HG03565 (cell line): ENCODE data around the gene MLN.

Source experiments
- ATAC-seq: cut with Tn5 transposase; IDR thresholded peaks from one replicate; pipeline ENCODE4 v1.9.1; 2021; ENCODE audit warnings: mild to moderate bottlenecking, moderate library complexity; ENCODE audit not compliant: unreplicated experiment

The MLN gene

DNA sequence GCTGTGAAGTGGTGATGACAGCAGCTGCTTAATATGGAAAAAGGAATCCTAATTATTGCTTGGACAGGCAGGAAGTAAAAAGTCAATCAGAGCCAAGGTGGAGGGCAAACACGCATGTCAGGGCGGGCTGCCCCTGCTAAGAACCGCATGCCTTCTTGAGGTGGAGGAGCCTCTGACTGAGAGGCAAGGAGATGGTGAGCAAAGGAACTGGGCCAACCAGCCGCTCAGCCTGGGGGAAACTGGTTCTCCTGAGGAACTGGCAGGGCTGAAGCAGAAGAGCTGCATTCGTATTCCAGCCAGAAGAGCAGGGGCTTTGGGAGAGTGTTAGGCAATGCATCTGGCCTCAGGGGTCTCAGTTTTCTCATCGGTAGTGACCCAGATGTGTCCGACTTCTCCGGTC lies 13.1 kb upstream of the MLN start:
- ATAC-seq, result no peak

DNA sequence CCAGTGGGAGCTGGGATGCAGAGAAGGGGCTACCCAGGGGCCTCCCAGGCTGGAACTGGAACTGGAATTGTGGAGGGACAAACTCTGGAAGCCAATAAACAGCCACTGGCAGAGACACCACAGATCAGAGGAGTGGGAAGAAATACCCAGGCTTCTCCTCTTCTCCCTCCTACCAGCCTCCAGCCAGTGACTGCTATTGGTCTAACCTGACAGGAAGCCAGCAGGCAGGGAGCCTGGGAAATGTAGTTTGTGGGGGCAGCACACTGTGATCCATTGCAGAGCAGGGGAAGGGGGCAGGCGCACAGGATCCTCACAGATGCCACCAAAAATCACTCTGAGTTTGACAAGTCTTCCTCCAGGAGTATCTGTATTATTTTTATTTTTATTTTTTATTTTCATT lies 12.1 kb upstream of the MLN start:
- no peak for ATAC-seq

DNA sequence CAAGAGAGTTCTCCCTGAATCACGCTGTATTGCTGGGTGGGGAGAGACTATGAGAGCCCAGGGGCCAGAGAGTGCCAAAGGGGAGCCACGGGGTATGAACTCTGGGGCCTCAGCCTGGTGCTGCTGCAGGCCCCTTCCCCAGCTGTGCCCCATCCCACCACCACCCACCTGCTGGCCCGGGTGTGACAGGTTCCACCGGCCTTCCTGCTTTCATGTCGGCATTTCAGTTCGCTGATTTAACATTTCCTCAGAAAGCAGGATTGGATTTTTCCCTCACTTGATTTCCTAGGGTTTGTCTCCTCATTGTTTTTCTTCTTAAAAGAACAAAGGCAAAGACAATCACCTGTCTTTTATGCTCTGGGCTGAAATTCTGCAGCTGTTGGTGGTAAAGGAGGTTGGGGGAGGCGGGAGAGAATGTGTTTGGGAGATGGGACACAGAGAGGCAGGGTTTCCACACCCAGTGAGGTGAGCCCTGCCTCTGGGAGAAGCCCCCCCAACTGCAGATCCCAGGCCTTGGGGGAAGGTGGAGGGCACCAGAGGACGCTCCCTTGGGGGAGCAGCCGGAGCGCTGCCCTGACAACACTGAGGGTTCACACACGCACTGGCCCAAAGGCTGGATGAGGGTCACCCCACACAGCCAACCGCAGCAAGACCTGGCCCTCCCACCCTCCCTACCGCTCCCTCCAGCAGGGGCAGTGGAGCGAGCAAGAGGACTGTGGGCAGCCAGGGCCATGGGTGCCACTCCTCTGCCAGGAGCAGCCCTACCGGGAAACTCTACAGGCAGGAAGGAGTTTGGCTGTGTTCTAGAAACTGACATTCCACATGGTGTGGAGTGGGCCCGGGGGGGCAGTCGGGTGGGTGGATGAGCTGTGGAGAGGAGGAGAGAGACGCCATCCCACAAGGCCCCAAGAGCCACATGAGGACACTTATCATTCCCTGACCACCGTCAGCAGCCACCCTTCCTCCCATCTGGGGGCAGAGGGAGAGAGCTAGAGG lies 10.5 kb upstream of the MLN start:
- ATAC-seq, result no peak

DNA sequence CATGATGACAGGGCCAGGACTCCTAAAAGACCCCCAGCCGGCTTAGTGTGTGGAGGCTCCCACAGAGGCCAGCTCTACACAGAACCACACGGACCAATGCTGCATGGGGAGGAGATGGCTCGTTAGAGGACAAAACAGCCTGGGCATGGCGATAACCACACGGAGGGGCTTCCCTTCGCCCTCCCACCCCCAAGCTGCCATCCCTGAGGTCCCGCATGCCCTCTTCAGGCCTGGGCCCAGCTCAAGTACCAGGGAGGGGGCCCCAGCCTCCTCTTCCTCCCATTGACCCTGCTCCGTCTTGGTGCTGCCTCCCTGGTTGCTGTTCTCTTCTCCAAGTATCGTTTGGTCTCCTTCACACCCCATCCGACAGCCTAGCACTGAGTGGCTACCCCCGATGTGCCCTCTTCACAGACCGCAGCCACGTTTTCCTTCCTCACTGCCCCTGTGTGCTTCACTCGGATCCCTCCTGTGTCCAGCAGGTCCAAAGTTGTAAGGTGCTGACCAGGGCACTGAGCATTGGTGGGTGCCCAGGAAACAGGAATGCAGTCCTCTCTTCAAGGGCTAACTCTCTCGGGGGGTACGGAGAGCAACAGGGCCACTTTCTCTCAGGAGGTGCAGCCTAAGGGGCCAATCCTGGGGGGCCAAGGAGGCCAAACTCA lies 9.6 kb upstream of the MLN start:
- ATAC-seq, result no peak

DNA sequence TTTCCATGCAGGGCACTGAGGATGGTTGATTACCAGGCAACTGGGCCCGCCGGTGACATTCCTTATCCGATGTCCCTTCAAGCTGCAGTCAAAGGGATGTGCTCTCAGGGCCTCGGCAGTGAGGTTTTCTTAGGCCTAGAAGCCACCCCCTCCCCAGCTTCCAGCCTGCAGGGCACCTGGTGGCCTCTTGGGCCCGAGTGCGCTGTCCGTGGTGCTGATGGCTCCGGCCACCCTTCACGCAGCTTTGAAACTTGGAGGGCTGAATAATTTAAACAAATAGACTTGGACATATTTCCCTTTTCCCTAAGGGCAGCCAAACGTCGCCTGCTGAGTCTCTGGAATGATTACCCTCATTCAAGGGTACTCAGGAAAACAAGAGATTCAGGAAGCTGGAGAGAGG lies 8.9 kb upstream of the MLN start:
- no peak for ATAC-seq

DNA sequence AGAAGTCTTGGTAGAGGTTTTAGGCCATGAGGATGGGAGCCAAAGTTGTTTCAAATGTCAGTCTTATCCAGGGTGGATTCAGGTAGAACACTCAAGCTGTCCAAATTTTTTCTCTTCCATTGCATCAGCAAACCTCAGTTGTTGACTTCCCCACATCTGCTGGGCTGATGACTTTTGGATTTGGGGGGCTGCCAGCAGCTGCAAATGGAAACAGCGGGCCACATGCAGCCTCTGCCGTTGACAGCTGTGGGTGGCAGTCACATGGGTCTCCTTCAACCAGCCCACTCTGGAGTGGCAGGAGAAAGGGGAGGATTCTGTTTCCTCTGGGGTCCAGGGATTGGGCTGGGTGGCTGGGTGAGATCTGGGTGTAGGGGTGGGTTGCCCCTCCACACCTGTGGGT lies 5.8 kb upstream of the MLN start:
- no peak for ATAC-seq

DNA sequence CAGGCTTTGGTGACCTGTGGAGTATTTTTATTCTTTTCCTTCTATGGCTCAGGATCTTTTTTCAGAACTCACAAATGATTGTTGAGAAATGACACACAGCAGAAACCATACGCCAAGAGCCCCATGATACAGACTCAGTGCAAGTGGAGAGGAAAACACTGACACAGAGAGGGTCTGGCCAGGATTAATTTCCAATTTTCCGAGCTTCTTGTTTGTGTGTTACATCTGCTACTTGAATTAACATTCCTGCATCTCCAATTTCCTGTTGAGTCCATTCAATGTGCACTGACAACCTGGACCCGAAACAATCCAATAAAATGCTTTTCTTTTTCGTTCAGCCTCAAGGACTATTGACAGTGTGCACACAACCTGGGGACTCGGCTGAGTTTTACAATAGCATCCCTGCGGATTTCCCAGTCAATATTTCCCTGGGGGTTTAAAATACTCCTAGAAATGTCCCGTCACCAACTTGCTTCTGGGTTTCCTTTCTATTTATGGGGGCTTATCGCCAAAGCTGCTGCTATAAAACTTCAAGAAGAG lies 4.9 kb upstream of the MLN start:
- no peak for ATAC-seq

DNA sequence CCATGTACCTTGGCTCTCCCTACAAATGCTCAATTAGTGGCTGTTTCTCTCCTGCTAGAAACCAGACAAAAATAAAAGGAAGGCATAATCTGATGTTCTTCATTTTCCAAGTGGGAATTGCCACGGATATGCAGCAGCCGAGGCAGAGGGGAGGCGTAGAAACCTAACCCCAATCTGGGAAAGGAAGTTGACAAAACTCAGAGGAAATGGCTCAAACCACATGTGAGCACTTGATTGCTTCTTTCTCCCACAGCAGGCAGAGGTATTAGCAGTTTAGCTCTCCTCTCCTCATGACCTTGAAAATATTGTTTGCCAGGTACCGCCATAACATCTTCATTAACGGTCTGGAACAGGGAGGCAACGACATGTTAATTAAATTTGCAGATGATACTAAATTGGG lies 3.8 kb upstream of the MLN start:
- no peak for ATAC-seq

DNA sequence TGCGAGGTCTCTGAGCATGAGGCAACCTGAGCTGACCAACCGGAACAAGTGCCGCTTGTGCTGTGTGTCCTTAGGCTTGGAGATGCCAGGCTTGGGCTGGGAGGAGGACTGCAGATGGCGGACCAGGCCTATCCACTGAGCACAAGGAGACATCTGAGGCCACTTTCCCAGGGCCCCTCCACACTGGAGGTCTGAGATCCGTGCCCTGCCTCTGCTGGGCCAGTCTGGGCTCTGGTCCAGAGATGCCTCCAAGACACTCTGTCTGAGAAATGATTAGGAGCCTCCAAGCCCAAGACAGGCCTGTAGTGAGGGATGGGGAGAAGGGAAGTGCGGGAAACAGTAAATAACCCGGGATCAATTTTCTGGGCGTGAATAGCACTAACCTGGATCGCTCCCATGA lies 3.0 kb upstream of the MLN start:
- no peak for ATAC-seq

DNA sequence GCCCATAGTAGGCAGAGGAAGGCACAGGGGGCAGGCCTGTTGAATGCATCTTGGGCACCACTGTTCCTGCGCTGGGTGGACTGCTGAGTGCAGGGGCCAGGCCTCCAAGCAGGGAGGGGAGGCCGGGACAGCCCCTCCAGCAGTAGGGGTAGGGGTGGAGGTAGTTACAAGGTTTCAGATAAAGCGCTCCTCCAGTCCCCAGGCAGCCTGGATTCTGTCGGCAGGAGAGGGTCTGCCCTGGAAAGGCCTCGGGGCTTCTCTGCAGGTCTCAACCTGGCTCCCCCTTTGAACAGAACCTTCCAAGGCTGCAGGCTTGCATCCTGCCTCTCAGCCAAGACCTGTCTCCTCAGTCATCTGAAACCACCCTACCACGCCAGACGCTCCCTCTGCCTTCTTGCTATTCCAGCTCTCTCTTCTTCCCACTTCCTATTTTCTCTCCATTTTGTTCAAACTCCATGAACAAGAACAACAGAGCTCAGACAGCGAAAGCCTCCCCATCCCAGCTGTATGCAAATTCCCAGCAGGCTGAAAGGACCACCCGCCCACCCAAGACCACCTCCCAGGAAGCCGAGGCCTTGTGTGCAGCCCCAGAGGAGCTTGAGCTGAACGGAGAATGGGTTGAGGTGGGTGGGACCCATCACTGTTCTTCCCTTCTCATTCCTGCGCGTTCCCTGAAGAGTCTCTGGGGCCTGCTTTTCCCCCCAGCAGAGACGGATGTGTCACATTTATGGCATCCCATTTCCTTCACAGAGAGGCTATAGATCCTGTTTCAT lies 1.4 kb downstream of the MLN start:
- no peak for ATAC-seq

DNA sequence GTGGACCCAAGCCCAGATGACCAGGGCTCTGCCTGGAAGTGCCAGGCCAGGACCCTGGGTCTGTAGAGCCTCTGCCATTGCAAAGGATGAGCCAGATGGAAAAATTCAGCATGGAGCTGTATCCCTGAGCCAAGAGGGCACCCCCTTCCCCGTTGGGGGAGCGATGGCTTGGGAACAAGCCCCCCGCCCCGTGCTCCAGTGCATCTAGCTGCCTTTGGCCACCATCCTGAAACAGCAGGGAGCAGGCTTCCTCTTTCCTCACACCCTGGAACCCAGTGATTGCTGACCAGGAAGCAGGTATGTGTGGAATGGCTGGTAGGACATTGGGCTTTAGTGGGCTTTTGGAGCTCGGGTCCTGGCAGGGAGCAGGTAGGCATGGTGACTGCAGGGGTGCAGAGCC lies 2.2 kb downstream of the MLN start:
- ATAC-seq, result no peak

DNA sequence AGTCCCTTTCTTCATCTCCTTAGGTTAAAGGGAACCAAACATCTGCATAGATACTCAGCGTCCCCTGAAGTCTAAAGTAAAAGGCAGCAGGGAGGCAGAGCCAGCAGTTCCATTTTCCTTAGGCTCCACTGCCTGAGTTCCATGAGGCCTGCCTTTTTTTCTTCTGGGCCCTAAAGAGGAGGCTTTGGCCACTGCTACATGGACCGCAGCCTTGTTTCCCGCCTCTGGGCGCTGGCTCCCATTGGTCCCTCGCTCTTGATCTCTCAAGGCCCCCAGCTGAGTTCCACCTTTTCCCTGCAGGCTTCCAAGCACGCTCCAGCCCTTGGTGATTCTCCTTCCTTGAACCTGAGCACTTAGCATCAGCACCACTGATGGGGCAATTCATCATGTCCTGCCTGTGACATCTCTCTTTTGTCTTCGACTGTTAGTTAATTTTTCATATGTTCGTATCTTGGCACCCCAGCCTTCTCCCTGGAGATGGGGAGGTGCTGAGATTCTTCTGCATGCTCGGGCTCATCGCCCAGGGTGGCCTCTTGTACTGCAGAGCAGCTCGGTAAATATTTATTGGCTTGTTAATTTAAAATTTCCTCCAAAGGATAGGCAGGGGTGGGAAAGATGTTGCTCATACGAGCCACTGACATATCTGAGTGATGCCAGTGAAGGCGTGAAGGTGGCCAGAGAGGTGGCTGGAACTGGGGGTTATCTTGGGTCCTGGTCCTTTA lies 3.4 kb downstream of the MLN start:
- no peak for ATAC-seq

DNA sequence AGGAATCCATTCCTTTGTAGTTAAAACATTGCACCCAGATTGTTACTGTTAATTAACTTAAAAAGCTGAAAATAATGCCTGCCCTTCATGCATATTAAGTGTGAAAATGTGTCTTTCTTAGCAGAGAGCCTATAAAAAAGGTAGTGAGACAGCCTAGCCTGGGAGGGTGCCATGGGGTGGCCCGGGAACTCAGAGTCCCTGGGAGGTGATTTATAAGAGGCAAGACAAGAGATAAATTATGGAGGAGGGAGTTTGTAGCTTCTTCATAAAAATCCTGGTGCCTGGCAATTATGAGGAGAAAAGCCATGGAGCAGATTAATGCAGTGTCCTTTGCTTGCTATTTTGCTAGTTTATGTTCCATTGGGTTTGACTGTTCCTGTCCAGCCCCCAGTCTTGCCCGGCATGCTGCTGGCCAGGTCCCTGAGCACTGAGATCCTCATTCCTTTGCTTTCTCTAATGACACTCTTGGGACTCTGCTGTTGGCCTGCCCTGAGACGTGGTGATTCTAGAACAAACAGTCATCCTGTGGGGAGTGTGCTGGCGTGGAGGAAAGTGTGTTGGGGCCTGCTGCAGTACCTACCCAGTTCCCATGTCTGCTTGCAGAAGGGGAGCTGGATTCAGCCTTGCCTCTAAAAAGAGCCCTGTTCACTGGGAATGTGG lies 4.2 kb downstream of the MLN start:
- ATAC-seq, result no peak

DNA sequence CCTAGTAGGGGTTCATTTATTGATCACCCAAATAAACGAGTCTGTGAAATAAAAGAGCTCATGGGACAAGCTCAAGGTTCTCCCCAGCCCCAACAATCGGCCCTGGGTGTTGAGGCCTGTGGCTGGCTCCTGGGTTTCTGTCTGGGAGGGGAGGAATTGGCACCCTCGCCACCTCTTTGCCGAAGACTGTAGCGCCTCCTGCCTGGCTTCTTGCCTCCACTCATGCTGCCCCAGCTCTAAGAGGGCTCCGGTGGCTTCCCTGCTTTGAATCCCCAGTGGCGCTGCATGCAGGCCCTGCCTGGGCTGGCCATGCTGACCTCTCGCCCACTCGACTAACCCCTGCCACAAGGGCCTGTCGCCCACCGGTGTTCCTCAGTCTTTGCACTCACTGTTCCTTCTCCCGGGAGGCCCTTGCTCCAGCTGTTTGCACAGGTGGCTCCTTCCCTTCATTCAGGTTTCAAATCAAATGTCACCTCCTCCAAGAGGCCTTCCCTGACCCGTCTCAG lies 5.4 kb downstream of the MLN start:
- no peak for ATAC-seq

DNA sequence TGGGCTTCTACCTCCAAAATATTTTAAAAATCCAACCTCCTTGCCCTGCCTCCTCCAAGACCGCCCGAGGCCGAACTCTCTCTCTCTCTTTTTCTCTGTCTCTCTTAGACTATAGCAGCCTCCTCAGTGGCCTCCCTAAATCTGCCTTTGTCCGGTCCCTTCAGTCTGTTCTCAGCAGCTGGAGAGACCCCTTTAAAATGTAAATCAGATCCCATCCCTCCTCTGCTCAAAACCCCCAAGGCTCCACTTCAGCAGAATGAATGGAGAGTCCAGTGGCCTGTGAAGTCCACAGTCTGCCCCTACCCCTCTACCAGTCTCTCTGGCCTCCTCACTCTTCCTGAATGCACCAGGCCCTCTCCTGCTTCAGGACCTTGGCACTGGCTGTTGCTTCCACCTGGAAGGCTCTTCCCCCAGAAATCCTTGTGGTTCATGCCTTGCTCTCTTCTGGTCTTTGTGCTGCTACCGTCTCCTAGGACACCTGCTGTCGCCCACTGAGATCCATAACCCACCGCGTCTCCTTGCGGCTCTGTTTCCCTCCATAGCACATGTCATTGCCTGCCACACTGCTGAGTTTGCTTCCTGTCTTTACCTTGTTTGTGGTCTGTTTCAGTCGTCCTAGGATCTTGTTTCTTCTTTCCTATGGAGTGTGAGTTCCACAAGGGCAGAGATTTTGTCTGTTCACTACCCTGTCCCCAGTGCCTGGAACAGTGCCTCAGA lies 6.0 kb downstream of the MLN start:
- no peak for ATAC-seq

DNA sequence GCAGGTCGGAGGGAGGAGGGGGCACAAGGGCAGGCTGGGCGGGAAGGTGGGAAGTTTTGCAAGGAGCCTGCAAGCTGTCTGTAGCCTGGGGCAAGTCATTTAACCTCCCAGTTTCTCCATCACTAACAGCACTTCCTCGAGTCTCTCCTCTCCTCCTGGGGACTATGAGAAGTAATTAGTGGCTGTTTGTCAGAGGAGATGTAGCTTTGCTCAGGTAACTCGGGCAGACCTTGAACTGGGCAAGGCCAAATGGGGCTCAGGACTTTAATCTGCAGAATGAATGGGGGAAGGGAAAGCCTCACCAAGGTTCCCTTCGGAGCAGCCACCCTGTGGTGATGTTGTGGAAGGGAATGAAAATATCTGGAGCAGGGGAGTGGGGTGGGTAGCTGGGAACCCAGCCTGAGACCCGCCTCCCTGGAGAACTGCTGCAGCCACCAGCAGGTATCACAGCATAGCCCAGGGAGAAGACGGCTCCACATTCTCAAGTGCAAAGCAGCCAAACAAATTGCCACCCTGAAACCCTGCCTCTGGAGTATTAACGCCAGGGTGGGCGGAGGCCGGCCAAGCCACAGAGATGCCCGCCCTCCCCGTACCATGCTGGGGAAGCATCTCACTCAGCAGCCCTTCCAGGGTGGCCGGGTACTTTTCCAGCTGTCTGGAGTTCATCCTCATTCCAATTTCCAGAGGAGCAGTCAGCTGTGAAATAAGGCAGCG lies 8.7 kb downstream of the MLN start:
- ATAC-seq, result no peak

DNA sequence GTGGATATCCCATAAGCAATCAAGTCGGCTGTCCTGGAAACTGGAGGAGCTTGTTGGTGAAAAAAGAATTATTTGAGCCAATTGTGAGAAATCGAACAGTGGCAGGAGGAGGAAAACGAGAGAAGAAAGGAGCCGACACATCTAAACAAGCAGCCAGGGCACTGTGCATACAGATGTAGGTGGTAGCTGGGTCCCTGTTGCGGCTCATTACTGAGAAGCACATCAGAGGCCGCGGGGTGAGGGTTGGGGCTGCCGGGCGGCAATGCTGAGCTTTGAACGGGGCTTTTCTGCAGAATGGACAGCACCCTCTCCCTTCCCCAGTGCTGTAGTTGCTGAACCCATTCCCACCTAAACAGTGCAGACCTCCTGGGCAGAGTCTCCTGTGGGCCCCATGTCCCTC lies 10.8 kb downstream of the MLN start:
- ATAC-seq, result no peak

DNA sequence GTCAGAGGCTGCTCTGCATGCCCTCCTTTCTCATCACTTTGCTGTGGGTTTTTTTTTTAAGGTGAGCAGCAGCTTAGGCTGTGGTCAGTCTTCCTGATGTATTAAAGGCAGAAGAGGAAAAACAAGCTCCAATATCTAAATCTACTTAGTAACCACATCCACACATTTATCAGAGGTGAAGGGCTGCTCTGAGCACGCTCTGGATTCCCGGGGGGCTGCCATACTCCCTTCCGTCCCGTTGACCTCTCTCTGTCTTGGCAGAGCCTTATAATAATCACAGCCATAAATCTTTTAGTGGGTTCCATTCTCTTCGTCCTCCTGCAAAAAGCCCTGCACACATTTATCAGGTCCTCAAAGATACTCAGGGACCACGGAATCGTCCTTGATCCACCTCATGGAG lies 12.2 kb downstream of the MLN start:
- ATAC-seq, result no peak

DNA sequence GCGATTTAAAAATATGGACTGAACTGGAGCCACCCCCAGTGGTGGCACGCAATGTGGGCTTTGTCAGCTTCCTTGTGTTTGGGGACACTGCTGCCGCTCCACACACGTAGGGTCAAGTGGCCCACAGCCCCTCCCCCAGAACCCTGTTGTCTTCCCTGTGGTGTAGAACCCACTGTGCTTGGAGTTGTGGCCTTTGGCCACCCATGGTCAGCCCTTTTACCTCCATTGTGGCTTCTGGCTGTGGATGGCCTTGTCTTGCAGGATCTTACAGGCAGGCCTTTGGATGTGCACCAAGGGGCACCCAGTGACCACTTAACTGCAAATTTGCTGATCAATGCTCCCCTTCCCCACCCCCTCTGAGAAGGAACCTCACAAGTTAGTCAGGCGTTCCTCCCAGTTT lies 12.9 kb downstream of the MLN start:
- ATAC-seq, result no peak
